WERI-Rb-1 (cell line): ENCODE results near the gene FEZF2.

Source experiments
- DNase-seq: peaks from one replicate; pipeline ENCODE4 v3.0.0-alpha.2; 2020
- H3K27ac ChIP-seq: fragments of 250-450 bp; sonication (Bioruptor Pico); 2 replicates; pipeline ENCODE4 v1.5.1; 2020; ENCODE audit warnings: mild to moderate bottlenecking, moderate library complexity
- H3K27me3 ChIP-seq: fragments of 250-450 bp; sonication (Bioruptor Pico); 2 replicates; pipeline ENCODE4 v1.5.1; 2021; ENCODE audit warnings: mild to moderate bottlenecking, low read depth, moderate library complexity; ENCODE audit not compliant: insufficient read depth, severe bottlenecking
- H3K36me3 ChIP-seq: fragments of 250-450 bp; sonication (Bioruptor Pico); 2 replicates; pipeline ENCODE4 v1.5.1; 2020; ENCODE audit warnings: mild to moderate bottlenecking, moderate library complexity
- H3K4me3 ChIP-seq: 2 replicates; pipeline ENCODE4 v1.5.1; 2011; ENCODE audit warnings: low read depth, mild to moderate bottlenecking, control low read depth, low read length
- H3K9me3 ChIP-seq: fragments of 250-450 bp; sonication (Bioruptor Pico); 2 replicates; pipeline ENCODE4 v1.5.1; 2021; ENCODE audit warnings: mild to moderate bottlenecking, moderate library complexity; ENCODE audit not compliant: severe bottlenecking
- TF ChIP-seq, protein P1 (sequence below): IDR thresholded peaks from 2 replicates; pipeline ENCODE4 v1.5.1; 2011; ENCODE audit warnings: low read depth, mild to moderate bottlenecking, control low read depth, inconsistent platforms, low read length

FEZF2 gene

DNA sequence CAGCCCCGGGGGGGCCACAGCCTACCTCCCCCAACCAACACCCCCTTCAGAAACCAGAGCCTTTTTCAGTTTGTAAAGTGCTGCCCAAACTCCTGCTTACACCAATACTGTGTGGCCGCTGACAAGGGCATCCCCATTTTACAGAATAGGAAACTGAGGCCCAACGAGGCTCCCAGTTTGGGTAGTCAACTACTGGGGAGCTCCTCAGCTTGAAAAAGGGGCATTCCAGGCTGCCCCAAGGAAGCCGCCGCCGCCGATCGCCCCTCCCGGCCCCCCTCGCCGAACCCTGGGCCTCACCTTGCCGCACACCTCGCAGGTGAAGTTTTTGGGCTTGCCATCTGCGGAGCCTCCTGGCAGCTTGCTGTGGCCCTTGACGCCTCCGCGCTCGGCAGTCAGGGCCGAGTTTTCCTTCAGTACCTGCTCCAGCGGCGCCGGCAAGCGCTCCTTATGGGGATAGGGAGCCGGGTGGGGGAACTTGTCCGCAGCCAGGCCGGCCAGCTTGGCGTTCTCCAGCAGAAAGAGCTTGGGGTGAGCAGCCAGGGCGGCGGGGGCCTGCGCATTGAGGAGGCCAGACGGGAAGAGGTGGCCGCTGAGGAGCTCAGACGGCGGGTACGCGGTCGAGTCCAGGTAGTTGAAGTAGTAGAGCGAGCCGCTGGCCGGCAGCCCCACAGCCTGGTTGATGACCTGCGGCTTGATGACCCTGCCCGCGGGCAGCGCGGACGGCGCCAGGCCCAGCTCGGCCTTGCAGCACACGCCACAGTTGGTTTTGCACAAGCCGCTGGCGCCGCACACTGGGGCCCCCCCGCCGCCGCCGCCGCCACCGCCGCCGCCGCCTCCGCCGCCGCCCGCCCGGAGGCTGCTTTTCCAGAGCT lies 1.4 kb downstream of the FEZF2 start:
- Histone ChIP-seq H3K4me3 (peak overlapping the region; percentile 33), H3K27me3 (peaks cover 92% of the 10 kb centered on the region), H3K9me3 (peaks cover 3% of the 10 kb centered on the region), H3K36me3 (no peaks in the 10 kb centered on the region), H3K27ac (no peak overlapping the region)
- DNase-seq, result no peak
- TF ChIP-seq, protein P1, sequence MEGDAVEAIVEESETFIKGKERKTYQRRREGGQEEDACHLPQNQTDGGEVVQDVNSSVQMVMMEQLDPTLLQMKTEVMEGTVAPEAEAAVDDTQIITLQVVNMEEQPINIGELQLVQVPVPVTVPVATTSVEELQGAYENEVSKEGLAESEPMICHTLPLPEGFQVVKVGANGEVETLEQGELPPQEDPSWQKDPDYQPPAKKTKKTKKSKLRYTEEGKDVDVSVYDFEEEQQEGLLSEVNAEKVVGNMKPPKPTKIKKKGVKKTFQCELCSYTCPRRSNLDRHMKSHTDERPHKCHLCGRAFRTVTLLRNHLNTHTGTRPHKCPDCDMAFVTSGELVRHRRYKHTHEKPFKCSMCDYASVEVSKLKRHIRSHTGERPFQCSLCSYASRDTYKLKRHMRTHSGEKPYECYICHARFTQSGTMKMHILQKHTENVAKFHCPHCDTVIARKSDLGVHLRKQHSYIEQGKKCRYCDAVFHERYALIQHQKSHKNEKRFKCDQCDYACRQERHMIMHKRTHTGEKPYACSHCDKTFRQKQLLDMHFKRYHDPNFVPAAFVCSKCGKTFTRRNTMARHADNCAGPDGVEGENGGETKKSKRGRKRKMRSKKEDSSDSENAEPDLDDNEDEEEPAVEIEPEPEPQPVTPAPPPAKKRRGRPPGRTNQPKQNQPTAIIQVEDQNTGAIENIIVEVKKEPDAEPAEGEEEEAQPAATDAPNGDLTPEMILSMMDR, result no peak

DNA sequence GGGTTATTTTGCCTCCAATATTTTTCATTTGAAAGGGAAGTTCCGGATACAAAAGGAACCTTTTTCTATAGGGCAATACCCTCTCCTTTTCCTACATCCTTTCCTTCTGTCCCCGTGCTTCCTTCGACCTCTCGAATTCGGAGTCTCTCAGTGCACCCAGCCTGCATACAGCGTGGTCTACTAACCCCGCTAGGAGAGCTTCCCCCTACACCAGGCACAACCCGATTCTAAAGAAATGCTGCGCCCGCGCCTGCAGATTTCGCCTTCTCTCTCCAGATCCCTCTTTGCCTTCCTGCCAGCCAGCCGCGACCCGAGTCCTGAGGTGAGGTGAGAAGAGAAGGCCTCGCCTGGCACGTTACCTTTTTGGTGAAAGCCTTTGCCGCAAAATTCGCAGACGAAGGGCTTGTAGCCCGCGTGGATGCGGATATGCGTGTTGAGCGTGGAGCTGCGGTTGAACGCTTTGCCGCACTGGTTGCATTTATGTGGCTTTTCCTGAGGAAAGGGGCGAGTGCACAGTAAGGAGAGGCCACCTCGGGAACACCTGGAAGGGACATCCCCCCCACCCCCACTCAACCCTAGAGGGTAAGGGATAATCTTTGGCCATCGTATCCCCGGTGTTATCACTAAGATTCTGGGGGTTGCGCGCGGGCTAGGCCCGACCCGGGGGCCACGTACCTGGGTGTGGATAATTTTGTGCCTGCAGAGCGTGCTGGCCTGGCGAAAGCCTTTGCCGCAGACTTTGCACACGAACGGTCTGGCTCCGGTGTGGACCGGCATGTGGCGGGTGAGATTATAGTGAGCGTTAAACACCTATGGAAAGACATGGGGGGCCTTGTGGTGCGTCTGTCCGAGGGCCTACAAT lies 2.3 kb downstream of the FEZF2 start:
- TF ChIP-seq, protein P1, result no peak
- no peak for DNase-seq
- Histone ChIP-seq H3K36me3 (no peaks in the 10 kb centered on the region), H3K9me3 (peaks cover 3% of the 10 kb centered on the region), H3K27ac (no peak overlapping the region), H3K27me3 (peaks cover 87% of the 10 kb centered on the region), H3K4me3 (peak overlapping the region; percentile 24)

DNA sequence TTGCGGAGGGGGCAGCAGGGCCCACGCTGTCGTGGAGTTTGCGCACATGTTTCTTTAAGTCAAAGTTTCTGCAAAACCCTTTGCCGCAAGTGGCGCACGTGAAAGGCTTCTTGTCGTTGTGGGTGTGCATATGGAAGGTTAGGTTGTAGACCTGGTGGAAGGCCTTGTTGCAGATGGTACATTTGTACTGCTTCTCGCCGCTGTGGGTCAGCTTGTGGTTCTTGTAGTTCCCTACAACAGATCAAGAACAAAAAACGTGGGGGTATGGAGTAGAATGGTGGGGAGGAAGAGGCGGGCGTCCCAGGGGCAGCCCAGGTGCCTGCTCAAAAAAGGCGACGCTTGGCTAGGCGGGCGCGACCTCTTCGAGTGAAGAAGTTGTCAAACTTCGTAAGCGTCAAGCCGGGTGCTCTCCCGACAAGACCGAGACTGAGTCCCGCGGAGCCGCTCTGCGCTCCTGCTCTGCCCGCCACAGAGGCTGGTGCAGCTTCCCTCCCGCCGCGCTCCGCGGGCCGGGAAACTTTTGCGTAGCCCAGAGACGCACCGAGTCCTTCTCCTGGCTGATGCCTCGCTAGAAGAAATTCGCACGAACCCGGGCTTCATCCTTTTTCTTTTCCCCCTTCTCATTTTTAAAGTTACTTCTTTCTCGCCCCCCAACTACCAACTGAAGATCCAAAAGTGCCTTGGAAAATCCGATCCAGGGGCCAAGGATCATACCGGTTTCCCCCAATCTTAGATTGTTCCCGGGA lies 3.1 kb downstream of the FEZF2 start:
- H3K4me3 ChIP-seq, result peak overlapping the region; percentile 24
- TF ChIP-seq, protein P1, result no peak
- no peak for DNase-seq
- H3K9me3 ChIP-seq, result peaks cover 3% of the 10 kb centered on the region
- no peaks in the 10 kb centered on the region for H3K36me3 ChIP-seq
- H3K27me3 ChIP-seq, result peaks cover 79% of the 10 kb centered on the region
- H3K27ac ChIP-seq, result no peak overlapping the region

- no peak for DNase-seq
- H3K27ac ChIP-seq, result no peak overlapping the region
- peaks cover 3% of the 10 kb centered on the region for H3K9me3 ChIP-seq
- TF ChIP-seq, protein P1, result no peak
- H3K4me3 ChIP-seq, result peak overlapping the region; percentile 33
- peaks cover 71% of the 10 kb centered on the region for H3K27me3 ChIP-seq
- no peaks in the 10 kb centered on the region for H3K36me3 ChIP-seq
These were observed 3.9 kb downstream of the FEZF2 start for GRCh38 chr3:62369476-62369743.

DNA sequence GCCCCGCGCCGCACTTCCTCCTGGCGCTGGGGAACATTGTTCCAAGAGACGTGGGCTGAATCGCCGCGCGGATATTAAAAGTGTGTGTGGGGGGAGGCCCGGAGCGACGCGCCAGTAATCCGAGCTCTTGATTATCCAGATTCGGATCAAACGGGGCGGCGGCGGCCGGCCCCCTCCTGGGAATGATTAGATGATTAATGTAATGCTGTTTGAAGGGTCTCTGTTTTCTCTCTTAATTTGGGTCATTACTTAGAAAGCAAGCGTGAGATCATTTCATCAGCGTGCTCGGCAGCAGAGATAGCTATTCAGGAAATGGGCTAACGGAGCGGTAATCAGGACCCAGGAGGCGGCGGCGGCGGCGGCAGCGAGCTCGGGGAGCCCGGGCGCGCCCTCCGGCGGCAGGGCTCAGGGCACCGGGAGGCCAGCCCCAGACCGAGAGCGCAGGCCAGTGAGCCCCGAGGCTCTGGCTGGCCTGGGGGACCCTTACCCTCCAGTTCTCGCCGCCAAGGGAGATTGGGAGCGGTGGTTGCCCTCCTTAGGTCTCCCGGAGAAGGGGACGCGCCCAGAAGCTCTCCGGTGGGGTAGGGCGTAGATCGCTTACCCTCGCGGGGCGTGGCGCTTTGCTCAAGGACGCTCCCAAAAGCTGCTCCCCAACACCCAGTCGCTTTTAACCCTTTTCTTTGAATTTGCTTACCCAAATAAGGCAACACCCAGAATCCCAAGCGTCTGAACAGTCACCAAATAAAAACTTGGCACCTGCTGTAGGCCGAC lies 4.5 kb downstream of the FEZF2 start:
- Histone ChIP-seq H3K27ac (no peak overlapping the region), H3K27me3 (peaks cover 65% of the 10 kb centered on the region), H3K9me3 (peaks cover 3% of the 10 kb centered on the region), H3K4me3 (peak overlapping the region; percentile 33), H3K36me3 (no peaks in the 10 kb centered on the region)
- DNase-seq, result no peak
- TF ChIP-seq, protein P1, result peak; percentile 49; the same call in 1 of the 2 replicates
